Measurements from ENCODE around the gene EVI5L.
"Not testable (repeated sequence)": the region's sequence is repeated elsewhere in the genome, so short reads cannot be mapped to it uniquely, and the experiment has no call there.

The EVI5L gene

DNA sequence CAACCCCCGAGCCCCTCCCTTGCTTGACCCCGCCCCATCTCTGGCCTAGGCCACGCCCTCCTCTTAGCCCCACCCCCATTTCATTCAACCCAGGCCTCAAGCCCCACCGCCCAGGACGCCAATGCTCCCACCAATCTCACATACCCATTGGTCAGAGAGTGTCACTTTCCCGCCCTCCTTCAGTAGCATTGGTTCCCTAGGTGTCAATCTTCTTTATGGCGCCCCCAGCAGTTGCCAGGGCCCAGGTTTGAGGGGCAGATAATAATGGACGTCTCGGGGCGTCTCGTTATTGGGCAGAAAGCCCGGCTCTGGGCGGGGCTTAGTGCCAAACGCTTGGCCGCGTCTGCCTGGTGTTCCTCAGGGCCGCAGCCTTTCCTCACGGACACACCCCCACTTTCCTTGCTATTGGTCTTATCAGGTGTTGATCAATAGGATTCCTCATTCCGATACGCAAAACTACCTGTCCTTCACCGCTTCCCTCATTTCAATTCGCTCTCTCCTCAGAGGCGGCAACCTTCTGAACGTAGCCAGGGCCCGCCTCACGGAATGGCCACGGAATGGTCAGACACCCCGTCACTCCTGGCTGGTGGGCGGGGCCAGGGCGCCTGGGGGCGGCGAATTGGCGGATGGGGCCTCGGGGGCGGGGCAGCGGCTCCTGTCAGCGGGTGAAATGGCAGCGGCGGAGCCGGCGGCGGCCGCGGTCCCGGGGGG, at the start of gene EVI5L:
TSS of gene EVI5L (plus strand) at position 658 of the 711 bp plus-strand sequence. CDS start 16,325 bp downstream, outside the sequence.
- DNase-seq: peak; percentile 99

DNA sequence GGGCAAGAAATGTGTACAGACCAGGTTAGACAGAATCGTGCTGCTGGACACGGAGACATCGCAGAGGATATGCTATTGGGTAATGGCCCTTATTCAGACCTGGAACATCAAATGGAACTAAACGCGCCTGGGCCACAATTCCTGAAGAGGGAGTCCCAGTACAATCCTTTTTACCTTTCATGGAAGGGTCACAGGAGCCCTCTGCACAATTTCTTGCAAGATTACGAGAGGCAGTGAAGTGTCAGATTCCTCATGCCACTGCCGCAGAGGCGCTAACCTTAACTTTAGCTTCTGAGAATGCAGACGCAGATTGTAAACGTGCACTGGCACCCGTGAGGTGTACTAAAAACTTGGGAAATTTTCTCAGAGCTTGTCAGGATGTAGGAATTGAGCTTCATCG, 48.9 kb upstream of the EVI5L start:
- DNase-seq: no peak

DNA sequence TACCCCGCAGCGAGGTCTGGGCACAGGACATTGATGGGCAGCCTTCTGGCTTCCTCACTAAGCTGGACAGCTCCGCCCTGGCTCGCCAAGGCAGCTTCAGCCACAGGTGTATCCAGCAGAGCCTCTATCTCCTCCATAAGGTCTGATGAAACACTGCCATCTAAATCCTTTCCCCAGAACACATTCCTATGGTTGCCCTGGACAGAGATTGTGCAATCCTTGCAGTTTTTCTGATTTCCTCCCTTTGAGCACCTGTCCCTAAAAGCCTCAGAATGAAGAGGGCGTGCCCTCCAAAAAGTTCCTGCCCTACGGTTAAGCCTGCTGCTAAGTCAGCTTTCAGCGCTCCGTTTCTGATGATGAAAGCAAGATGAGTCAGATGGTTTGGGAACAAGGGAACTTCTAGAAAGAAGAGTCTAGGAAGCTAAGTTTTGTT, 46.0 kb upstream of the EVI5L start:
- DNase-seq: no peak

DNA sequence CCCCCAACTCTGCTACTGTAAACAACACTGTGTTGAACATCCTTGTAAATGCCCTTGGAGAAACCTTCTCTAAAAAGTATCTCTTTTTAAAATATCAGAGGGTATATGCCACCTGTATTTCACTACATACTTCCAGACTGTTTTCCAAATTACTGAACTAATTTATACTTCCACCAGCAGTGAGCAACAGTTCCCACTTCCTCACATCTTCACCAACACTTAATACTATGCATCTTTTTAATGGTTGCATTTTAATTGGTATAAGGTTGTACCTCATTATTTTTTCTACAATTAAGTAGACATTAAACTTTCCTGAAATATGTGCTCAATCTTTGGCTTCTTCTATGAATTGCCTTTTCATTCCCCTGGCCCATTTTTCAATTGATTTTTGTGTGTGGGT, 45.2 kb upstream of the EVI5L start:
- no peak for DNase-seq

DNA sequence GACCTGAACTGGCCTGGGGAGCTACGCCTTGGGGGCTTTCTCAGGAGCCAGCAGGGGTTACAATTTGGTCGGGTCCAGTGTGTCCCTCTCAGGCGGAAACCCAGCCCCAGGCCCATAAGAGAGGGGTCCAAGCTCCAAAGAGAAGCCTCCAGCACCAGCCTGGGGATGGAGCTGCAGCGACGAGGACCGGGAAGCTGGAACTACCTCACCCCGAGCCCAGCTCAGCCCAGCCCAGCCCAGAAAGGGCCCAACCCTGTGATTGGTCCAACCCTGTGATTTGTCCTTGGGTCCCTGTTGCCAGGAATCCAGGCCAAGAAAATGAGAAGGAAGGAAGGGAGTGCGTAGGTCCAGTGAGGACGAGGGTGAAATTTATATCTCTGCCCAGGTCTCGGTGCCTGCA, 42.9 kb upstream of the EVI5L start:
- DNase-seq: no peak

DNA sequence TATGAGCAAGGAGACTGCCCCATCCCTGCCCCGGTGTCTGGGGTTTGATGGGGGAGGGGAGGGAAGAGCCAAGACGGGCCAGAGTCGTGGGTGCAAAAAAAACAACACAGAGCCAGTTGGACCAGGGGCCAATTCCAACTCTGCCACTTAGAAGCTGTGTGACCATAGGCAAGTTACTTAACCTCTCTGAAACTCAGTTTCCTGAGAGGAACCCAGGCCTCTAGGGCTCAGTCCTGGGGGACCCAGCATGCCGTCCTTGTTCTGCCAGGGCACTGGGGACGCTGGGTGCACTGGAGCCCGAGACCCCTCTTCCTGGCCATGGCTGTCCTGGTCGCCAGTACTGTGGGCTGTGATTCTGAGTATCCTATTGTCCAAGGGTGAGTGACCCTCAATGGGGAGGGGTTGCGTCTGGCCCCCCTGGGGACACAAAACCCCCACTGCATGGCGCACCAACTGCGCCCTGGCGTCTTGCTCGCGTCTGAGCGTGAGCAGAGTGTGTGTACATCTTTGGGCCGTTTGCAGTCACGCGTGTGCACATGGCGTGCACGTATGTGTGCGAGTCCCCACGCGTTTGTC, 42.3 kb upstream of the EVI5L start:
- DNase-seq: no peak

DNA sequence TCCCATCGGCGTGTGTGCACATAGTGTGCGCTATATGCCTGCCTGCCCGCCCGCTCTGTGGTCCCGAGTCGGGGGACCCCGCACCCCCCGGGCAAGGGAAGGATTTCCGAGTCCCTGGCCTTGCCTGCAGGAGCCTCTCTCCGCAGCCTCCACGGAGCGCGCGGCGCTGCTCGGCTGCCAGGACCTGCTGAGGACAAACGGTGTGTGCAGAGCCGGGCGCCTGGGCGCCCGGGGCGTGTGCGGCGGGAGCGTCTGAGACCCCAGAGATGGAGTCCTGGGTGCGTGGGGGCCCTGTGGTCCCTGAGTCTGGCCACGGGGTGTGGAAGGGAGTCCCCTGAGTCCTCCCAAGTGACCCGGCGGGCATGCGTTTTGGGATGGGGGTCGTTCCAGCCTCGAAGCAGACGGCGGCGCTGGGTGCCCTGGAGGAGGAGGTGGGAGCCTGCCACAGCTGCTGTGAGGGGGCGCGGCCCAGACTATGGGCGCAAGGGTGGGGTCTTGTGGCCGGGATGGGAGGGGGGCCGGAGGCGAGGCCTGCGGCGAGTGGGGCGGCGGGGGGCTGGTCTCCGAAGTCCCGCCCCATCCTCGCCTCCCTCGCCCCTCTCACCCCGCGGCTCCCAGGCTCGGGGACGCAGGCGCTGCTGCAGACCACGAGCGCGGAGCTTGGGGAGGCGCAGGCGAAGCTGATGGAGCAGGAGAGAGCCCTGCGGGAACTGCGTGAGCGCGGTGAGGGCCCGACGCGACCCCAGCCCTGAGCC, 41.7 kb upstream of the EVI5L start:
- no peak for DNase-seq

DNA sequence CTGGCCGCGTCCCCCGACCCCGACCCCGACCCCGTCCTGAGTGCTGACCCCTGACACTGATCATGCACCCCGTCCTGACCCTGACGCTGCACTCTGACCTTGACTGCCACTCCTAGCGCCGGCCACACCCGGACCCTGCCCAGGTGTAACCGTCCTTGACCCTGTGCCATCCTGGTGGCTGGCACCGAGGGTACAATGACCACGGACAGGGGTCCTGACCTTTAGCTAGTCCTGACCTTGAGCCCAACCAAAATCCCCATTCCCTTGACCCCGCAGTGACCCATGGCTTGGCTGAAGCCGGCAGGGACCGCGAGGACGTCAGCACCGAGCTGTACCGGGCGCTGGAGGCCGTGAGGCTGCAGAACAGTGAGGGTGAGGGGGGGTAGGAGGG, 41.1 kb upstream of the EVI5L start:
- no peak for DNase-seq

DNA sequence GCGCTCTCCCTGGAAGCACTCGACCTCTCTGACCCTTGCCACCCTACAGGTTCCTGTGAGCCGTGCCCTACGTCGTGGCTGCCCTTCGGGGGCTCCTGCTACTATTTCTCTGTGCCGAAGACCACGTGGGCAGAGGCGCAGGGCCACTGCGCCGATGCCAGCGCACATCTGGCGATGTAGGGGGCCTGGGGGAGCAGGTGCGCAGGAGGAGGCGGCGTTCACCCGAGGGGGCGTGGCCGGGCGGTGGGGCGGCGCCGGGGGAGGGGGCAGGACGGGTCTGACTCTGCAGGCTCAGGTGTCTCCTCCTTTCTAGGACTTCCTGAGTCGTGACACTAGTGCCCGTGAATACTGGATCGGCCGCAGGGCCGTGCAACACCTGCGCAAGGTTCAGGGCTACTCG, 40.6 kb upstream of the EVI5L start:
- DNase-seq: peak; percentile 30

DNA sequence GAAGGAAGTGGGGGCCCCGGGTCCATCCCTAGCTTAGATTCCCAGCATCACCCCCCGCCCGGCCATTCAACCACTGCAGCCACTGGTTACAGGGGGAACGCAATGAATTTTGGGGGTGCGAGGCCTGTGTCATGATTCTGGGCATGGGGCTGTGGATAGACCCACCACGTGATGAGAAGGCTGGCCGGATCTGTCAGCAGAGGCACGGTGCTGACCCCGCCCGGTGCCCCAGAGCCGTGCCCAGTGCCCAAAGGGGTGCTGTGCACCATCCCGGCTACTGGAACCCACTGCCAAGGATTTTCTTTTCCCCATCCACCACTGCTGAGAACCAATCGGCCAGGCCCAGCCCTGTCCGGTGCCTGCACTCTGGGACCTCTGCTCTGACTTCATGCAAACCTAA, 39.6 kb upstream of the EVI5L start:
- no peak for DNase-seq

DNA sequence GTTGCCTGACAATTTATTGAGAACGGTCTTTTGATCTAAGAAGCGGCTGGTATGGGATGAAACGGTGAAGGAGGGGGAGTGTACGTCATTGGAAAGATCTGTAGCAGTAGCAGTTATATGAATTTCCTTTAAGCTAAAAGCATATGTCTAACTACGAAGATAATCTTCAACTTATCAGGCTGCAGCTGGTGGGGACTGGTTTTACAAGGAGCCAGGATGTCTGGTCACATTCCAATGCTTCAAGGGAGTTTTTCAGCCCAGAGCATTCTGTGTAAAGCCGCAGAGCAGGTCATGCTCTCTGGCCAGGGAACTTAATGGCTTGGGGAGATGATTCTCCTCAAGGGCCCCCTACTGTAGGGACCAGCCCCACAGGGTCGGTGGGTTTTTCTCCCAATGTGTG, 37.7 kb upstream of the EVI5L start:
- DNase-seq: no peak

DNA sequence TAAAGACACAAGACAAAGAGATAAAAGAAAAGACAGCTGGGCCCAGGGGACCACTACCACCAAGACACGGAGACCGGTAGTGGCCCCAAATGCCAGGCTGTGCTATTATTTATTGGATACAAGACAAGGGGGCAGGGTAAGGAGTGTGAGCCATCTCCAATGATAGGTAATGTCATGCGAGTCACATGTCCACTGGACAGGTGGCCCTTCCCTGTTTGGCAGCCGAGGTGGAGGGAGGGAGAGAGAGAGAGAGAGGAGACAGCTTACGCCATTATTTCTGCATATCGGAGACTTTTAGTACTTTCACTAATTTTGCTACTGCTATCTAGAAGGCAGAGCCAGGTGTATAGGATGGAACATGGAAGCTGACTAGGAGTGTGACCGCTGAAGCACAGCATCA, 37.3 kb upstream of the EVI5L start:
- not testable (repeated sequence) for DNase-seq

DNA sequence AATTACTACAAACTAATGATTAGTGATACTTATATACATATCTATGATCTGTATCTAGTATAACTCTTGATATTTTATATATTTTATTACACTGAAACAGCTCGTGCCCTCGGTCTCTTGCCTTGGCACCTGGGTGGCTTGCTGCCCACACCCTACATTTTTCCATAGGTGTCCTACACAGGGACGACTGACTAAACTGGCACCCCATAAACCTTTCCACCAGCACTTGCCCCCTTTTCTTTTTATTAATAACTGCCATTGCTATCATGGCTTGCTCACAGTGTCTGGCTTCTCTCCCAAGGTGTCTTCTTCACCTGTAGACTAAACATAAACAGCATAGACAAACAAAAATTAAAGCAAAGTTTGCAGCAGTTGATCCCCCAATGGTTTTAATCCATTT, 36.5 kb upstream of the EVI5L start:
- DNase-seq: no peak

DNA sequence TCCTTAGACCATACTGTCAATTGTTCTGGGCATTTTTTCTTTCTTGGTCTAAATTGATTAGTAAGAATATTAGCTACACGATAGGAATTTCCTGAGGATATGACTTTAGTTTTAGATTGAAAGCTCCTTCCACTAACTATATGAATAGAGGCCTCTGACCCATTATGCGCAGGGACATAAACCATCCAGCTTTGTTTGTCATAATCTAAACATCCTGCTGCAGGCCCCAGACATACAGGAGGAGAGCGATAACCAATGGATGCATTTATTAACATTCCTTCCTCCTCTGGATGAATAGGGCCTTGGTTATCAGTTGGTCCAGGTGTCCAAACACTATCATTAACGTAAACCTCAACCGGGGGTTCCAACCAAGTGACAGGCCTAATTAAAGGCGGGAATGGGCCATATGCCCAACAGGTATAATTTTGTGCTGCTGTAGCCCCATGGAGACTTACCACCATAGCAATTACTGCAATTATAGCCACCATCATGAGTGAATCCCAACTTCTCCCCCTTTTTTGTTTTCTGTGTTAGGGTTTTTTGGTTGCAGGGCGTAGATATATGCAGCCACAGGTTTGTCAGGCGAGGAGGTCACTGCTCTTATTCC, 34.4 kb upstream of the EVI5L start:
- no peak for DNase-seq

DNA sequence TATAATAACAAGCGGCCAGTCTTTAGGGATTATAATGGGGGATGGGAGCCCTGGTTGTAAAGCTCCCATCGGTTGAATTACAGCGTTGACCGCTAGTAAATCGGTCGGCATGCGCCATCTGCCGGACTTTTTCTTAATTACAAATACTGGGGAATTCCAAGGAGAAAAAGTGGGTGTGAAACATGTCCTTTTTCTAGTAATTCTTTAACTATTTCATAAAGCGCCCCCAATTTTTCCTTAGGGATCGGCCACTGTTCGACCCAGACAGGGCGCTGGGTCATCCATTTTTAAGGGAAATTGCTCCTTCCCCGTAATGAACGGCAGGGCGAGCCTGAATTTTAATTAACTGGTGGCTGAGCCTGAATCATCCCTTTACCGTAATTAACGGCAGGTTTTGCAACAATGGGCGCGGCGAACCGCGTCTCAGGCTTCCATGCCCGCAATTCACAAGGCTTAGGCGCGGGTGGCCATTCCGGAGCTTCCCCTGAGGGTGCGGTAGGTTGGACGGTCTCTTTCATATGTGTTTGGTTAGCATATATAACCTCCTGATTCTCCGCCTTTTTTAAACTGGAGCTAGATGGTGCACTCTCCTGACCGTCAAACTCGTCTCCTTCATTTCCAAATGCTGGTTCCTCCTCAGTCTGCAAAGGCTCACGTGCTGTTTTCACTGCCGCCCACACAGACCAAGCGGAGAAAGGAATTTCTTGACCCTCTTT, 30.2 kb upstream of the EVI5L start:
- peak; percentile 34 for DNase-seq

DNA sequence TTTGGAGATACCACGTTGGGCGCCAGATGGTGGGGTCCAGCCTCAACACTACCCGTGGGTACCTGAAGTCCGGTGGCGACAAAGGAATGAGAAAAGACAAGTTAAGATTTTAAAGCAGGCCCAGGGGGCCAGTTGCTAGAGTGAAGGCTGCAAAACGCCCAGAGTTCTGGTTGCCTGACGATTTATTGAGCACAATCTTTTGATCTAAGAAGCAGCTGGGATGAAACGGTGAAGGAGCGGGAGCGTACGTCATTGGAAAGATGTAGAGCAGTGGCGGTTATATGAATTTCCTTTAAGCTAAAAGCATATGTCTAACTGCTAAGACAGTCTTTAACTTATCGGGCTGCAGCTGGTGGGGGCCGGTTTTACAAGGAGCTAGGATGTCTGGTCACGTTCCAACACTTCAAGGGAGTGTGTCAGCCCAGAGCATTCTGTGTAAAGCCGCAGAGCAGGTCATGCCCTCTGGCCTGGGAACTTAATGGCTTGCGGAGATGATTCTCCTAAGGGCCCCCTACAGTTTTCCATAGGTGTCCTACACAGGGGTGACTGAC, 28.9 kb upstream of the EVI5L start:
- no peak for DNase-seq

DNA sequence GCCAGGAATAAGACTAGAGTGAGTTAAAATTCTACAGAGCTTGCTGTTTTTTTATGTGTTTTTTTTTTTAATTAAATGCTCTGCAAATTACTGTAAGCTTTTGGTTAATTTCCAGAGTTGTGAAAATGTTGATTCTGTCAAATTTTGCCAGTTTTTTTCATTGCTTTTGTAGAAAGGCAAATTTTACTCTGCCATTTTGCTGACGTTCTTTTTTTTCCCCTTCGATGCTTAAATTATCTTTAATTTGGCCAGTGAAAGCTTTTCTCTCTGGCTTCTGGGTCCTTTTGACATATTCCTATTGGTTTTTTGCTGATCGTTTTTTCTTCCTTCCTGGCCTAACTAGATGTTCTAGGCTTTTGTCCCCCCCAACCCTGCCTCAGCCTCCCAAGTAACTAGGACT, 23.8 kb upstream of the EVI5L start:
- DNase-seq: no peak

DNA sequence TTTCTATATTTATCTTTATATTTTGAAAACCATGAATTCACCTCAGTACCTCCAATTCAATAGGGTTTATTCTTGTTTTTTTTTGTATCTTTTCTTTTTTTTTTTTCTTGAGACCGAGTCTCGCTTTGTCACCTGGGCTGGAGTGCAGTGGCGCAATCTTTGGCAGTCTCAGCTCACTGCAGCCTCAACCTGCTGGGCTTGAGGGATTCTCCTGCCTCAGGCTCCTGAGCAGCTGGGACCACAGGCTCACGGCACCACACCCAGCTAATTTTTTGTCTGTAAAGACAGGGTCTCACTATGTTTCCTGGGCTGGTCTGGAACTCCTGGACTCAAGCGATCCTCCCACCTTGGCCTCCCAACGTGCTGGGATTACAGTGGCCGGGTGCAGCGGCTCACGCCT, 23.1 kb upstream of the EVI5L start:
- DNase-seq: no peak

DNA sequence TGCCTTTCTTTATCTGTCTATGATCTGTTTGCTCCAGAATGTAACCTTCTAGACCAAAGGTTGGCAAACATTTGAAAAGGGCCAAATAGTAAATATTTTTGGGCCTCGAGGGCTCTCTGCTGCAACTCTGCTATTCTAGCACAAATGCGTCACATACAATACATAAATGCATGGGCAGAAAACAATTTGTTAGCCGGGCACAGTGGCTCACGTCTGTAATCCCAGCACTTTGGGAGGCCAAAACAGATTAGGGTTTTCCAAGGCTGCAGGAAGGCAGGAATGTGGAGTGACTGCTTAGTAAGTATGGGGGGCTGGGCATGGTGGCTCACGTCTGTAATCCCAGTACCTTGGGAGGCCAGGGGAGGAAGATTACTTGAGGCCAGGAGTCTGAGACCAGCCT, 21.9 kb upstream of the EVI5L start:
- DNase-seq: no peak

DNA sequence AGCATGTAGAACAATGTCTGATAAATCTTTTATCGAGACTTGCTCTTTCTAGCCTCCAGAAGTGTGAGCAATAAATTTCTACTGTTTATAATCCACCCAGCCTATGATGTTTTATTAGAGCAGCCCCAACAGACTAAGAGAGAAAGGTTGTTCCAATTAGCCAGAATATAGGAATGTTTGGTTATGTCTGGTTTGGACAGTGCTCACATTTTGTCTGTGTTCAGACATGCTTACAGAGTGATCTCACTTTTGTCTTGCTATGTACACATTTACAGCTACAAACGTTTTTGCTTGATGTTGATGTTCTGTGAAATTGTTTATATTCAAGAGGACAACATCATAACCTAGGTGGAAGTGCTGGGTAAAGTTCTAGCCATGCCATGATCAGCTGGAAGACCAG, 18.0 kb upstream of the EVI5L start:
- no peak for DNase-seq

DNA sequence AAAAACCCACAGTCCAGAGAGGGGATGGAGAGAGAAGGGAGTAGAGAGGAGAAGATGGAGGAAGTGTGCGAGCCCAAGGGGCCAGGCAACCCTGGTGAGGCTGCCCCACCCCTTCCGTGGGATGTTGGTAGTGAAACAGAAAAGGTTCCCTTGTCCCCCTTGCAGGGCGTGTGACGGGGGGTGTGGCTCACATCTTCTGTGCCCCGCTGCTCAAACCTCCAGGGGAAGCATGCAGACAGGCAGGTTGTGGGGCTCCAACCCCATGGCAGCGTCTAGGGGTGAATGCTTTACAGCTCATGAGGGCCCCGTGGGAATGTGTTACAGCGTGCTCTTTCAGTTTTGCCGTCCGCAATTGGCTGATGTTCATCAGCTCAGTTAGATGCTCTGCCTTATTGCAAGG, 14.7 kb upstream of the EVI5L start:
- no peak for DNase-seq

DNA sequence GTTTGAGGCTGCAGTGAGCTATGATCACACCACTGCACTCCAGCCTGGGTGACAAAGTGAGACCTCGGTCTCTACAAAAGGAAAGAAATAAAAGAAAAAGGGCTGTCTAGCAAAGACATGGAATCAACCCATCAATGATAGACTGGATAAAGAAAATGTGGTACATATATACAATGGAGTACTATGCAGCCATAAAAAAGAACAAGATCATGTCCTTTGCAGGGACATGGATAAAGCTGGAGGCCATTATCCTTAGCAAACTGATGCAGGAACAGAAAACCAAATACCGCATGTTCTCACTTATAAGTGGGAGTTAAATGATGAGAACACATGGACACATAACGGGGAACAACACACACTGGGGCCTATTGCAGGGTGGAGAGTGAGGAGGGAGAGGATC, 14.0 kb upstream of the EVI5L start:
- DNase-seq: not testable (repeated sequence)

DNA sequence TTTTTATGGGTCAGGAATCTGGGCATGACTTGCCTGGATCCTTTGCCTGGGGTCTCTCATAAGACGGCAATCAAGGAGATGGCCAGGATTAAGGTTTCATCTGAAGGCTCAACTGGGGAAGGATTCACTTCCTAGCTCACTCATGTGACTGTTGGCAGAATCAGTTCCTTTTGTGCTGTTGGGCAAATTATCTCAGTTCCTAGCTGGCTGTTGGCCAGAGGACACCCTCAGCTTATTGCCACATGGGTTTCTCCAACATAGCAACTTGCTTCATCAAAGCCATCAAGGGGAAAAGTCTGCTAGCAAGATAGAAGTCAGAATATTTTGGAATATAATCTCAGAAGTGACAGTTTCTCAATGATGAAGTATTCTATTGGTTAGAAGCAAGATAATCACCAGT, 12.2 kb upstream of the EVI5L start:
- no peak for DNase-seq

Data from activated CD4-positive, alpha-beta T cell treated with anti-CD3 and anti-CD28 coated beads for 1 hour (primary cell).